Ishikawa (cell line): Measurements from ENCODE around the gene WDR18.

ENCODE experiments used
- CEBPB ChIP-seq: IDR thresholded peaks from 2 replicates; pipeline ENCODE4 v1.6.1; 2012
- CREB1 ChIP-seq: IDR thresholded peaks from 2 replicates; pipeline ENCODE4 v1.6.1; 2012; ENCODE audit warnings: low read depth
- EGR1 ChIP-seq: IDR thresholded peaks from 2 replicates; pipeline ENCODE4 v1.6.1; 2012
- EP300 ChIP-seq: IDR thresholded peaks from 2 replicates; pipeline ENCODE4 v1.6.1; 2012; ENCODE audit warnings: borderline replicate concordance
- FOXM1 ChIP-seq: IDR thresholded peaks from 2 replicates; pipeline ENCODE4 v1.6.1; 2012; ENCODE audit warnings: low read depth, borderline replicate concordance
- NFIC ChIP-seq: IDR thresholded peaks from 2 replicates; pipeline ENCODE4 v1.6.1; 2012
- RAD21 ChIP-seq: IDR thresholded peaks from 2 replicates; pipeline ENCODE4 v1.6.1; 2012; ENCODE audit warnings: low read depth
- REST ChIP-seq: IDR thresholded peaks from 2 replicates; pipeline ENCODE4 v1.6.1; 2012; ENCODE audit warnings: low read depth, mild to moderate bottlenecking
- TAF1 ChIP-seq: IDR thresholded peaks from 2 replicates; pipeline ENCODE4 v1.6.1; 2012; ENCODE audit warnings: low read depth, mild to moderate bottlenecking
- TCF12 ChIP-seq: IDR thresholded peaks from 2 replicates; pipeline ENCODE4 v1.6.1; 2012; ENCODE audit warnings: low read depth
- TEAD4 ChIP-seq: IDR thresholded peaks from 2 replicates; pipeline ENCODE4 v1.6.1; 2012
- USF1 ChIP-seq: IDR thresholded peaks from 2 replicates; pipeline ENCODE4 v1.6.1; 2012
- YY1 ChIP-seq: IDR thresholded peaks from 2 replicates; pipeline ENCODE4 v1.6.1; 2012; ENCODE audit warnings: low read depth
- ZBTB7A ChIP-seq: IDR thresholded peaks from 2 replicates; pipeline ENCODE4 v1.6.1; 2012; ENCODE audit warnings: low read depth
- TF ChIP-seq, protein P1 (sequence below): IDR thresholded peaks from 2 replicates; pipeline ENCODE4 v1.6.1; 2012

Gene WDR18

DNA sequence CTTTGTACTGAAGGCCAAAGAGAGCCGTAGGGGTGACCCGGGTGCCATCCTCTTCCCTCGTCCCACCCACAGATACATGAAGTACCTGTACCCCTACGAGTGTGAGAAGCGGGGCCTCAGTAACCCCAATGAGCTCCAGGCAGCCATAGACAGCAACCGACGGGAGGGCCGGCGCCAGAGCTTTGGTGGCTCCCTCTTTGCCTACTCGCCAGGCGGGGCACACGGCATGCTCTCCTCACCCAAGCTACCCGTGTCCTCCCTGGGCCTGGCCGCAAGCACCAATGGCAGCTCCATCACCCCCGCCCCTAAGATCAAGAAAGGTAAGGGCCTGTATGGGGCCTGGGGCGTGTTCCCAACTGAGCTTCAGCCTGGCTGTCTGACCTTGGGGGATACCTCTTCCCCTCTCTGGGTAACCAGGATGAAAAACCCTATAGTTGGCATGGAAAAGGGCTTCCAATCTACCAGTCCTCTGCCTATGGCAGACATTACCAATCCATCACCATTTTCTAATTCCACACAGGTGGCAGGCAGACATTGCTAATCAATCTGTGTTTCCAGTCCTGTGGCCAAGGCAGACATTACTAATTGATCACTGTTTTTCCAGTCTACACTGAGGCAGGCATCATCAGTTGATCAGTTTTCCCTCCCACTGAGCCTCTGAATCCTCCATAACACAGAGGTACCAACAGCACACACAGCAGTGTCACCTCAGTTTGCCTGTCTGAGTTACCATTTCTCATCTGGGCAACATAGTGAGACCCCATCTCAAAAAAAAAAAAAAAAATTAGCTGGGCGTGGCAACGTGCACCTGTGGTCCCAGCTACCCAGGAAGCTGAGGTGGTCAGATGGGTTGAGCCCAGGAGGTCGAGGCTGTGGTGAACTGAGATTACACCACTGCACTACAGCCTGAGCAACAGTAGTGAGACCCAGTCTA lies 19.1 kb upstream of the WDR18 start:
- TF ChIP-seq EP300, result no peak
- no peak for TF ChIP-seq NFIC
- no peak for TF ChIP-seq CREB1
- TF ChIP-seq, protein P1, sequence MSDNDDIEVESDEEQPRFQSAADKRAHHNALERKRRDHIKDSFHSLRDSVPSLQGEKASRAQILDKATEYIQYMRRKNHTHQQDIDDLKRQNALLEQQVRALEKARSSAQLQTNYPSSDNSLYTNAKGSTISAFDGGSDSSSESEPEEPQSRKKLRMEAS, result no peak
- TF ChIP-seq TAF1, result no peak

GRCh38 chr19:966485-967088 lies 17.6 kb upstream of the WDR18 start:
- no peak for TF ChIP-seq CREB1
- TF ChIP-seq YY1, result no peak
- no peak for TF ChIP-seq EGR1
- TF ChIP-seq CEBPB, result no peak
- no peak for TF ChIP-seq EP300

GRCh38 chr19:970695-971094 lies 13.4 kb upstream of the WDR18 start:
- TF ChIP-seq RAD21, result no peak
- TF ChIP-seq EGR1, result no peak
- TF ChIP-seq EP300, result no peak

DNA sequence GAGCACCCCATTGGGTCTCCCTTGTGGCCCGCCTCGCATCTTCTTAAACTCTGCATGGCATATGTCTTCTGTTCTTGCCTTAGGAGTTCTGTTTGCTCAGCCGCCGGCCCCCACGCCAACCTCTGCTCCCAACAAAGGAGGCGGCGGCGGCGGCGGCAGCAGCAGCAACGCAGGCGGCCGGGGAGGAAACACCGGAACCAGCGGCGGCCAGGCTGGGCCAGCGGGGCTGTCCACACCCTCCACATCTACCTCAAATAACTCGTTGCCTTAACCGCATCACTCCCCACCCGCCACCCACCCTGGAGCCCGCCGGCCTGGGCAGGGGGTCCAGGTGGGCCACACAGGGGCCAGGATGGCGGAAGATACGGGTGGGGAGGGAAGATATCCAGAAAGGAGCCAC lies 12.3 kb upstream of the WDR18 start:
- TF ChIP-seq, protein P1, result no peak
- TF ChIP-seq CREB1 (no peak), TEAD4 (no peak)

DNA sequence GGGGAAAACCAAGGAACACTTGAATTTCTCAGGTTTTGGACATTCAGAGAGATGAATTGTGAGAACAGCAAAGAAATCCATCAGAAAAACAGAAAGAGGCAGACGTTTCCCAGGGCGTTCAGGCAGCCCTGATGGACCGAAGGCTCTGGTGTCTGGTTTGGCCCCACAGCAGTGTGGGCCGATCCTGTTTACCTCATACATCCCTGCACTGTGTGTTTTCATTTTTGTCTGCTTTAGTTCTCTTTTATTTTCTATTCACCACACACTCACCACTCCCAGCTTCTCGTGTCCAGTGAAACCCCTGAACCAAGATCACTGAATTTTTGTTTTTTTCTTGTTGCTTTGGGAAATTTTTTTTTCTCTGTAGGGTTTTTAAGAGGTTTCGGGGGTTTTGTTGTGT lies 11.9 kb upstream of the WDR18 start:
- TF ChIP-seq USF1 (no peak), REST (no peak), YY1 (no peak), EGR1 (no peak), CEBPB (no peak), RAD21 (no peak), FOXM1 (no peak), NFIC (no peak), TEAD4 (no peak), TAF1 (no peak), TCF12 (no peak), CREB1 (no peak), EP300 (no peak), ZBTB7A (no peak)
- TF ChIP-seq, protein P1, result no peak

DNA sequence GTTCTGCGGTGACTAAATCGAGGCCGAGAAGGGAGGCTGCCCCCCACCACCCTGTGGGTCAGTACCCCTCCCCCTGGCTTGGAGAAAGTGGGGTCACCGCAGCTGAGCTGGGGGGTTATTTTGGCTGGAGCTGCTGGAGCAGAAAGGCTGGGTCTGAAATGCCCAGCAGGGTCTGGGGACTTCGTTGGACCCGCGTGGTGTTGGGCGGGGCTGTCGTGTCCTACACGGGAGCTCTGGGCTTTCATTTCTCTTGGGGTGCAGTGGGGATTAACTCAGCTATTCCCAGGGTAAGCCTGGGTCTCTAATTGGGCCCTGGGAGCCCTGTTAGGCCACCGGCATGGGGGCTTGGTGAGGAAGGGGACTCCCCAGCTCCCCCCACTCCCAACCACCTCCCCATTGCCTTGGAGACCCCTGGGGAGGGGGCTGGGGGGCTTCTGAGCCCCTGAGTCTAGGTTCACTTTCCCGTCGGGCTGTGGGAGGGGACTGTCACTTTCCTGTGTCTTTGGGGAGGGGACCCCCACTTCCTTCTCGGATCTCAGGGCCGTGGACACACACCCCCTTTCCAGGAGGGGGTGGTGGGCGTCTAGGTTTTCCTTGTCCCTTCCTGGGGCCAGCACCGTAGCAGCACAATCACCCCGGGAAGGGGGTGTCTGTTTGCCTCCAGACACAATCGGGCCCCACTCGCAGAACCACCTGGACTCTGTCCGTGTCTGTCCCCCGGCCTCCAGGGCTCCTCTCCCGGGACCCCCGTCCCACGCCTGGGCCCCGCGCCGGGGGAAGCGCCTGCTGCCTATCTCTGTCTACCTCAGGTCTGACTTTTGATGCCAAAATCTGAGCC lies 10.2 kb upstream of the WDR18 start:
- no peak for TF ChIP-seq TCF12
- peak; percentile 34; the same call in 1 of the 2 replicates for TF ChIP-seq ZBTB7A

- TF ChIP-seq USF1, result no peak
- TF ChIP-seq TCF12, result no peak
- no peak for TF ChIP-seq TAF1
- no peak for TF ChIP-seq RAD21
- no peak for TF ChIP-seq TEAD4
- no peak for TF ChIP-seq CREB1
- TF ChIP-seq ZBTB7A, result no peak; the same call in 1 of the 2 replicates
- TF ChIP-seq, protein P1, result no peak
- no peak for TF ChIP-seq CEBPB
- no peak for TF ChIP-seq FOXM1
- TF ChIP-seq REST, result no peak
- TF ChIP-seq NFIC, result no peak
- no peak for TF ChIP-seq YY1
- no peak for TF ChIP-seq EGR1
- no peak for TF ChIP-seq EP300
Observed at GRCh38 chr19:974564-975257, 9.4 kb upstream of the WDR18 start.
